Measurements from ENCODE around the gene RNASE11.

GRCh38 chr14:20587489-20588154, at the start of gene RNASE11:
- TF ChIP-seq EZH2 (IDR thresholded peaks at IDR 0.05; ENCODE audit: borderline replicate concordance, insufficient read depth, low read depth, low read length, poor library complexity, severe bottlenecking): no peak
- TF ChIP-seq CTCF (IDR thresholded peaks at IDR 0.05): no peak
